EL (cell line): Measurements from ENCODE around the gene KIR2DL1.
A peak's percentile ranks its signal among the peaks of the same experiment; 100 is the strongest.
"Not testable (repeated sequence)": the region's sequence is repeated elsewhere in the genome, so short reads cannot be mapped to it uniquely, and the experiment has no call there.

Source experiments
- DNase-seq: peaks from one replicate; pipeline ENCODE4 v3.0.0-alpha.2; 2016

Gene KIR2DL1

DNA sequence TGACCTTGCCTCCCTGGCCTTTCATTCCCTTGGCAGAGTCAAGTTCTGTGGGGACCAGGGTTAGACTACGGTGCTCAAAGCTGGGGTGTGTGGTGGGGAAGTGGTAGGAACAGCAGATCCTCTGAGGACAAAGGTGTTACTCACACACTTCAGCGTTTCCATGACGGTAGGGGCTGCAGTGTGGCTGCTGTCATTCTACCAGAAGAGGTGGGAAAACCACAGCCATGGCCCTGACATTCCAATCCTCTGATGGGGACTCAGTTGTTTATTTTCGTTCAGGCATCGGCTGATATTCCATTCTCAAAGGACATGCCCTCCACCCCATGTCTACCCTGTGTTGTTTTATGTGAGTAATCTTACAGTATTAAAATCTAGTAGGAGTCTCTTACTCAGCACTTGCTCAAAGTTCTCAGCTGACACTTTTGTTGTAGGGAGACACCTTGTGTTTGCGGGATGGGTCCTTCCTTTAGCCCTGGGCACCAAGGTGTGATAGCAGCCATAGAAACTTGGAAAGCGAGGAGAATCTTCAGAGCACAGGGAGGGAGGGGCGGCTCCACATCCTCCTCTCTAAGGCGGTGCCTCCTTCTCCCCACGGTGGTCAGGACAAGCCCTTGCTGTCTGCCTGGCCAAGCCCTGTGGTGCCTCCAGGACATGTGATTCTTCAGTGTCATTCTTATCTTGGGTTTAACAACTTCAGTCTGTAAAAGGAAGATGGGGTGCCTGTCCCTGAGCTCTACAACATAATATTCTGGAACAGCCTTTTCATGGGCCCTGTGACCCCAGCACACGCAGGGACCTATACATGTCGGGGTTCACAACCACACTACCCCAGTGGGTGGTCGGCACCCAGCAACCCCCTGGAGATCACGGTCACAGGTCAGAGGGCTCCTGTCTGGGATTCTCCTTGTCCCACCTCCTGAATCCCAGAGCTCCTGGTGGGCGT lies 1.7 kb downstream of the KIR2DL1 start:
- DNase-seq: peak; percentile 6

DNA sequence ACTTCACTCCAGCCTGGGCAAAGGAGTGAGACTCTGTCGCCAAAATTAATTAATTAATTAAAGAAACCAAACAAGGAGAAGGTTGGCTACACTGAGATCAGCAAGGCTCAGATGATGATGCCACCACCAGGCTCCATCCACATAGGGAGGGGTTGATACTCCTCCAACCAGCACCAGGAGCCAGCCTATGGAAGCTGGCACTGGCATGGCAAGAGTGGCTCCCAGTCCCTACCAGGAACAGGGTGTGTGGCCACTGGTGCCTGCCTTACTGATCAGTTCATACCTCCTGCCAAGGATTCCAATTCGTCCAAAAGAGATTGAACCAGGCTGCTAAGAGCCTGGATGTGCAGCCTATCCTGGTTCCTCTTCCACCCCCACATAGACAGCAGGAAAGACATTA lies 3.1 kb downstream of the KIR2DL1 start:
- DNase-seq: not testable (repeated sequence)

DNA sequence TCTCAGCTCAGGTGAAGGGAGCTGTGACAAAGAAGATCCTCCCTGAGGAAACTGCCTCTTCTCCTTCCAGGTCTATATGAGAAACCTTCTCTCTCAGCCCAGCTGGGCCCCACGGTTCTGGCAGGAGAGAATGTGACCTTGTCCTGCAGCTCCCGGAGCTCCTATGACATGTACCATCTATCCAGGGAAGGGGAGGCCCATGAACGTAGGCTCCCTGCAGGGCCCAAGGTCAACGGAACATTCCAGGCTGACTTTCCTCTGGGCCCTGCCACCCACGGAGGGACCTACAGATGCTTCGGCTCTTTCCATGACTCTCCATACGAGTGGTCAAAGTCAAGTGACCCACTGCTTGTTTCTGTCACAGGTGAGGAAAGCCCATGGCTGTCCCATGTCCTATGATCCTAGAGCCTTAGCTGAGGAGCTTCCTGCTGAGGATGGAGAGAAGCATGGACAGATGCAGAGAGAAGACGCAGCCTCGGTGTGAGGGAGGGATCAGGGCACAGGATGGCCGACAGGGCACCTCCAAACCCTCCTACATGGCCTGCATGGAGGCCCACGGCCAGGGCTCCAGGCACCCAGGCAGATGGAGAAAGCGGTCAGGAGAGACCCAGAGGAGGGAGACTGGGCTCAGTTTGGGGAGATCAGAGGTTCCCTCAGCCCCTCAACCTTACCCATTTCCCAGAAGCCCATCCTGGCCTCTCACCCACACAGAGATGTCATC lies 5.7 kb downstream of the KIR2DL1 start:
- not testable (repeated sequence) for DNase-seq

DNA sequence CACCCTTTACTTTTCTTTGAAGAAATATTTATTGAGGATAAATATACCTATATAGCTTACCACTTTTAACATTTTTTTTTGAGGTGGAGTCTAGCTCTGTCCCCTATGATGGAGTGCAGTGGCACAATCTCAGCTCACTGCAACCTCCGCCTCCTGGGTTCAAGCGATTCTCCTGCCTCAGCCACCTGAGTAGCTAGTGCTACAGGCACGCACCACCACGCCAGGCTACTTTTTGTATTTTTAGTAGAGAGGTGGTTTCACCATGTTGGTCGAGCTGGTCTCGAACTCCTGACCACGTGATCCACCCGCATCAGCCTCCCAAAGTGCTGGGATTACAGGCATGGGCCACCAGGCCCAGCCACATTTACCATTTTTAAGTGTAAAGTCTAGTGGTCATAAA lies 6.2 kb downstream of the KIR2DL1 start:
- not testable (repeated sequence) for DNase-seq

DNA sequence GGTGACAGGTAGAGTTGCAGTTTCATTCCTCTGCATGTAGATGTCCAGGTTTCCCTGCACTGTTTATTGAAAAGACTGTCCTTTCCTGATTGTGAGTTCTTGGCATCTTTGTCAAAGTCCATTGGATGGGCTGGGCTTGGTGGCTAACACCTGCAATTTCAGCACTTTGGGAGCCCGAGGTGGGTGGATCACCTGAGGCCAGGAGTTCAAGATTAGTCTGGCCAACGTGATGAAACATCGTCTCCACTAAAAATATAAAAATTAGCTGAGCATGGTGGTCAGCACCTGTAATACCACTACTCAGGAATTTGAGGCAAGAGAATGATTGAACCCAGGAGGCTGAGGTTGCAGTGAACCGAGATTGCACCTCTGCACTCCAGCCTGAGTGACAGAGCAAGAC lies 8.3 kb downstream of the KIR2DL1 start:
- DNase-seq: not testable (repeated sequence)

DNA sequence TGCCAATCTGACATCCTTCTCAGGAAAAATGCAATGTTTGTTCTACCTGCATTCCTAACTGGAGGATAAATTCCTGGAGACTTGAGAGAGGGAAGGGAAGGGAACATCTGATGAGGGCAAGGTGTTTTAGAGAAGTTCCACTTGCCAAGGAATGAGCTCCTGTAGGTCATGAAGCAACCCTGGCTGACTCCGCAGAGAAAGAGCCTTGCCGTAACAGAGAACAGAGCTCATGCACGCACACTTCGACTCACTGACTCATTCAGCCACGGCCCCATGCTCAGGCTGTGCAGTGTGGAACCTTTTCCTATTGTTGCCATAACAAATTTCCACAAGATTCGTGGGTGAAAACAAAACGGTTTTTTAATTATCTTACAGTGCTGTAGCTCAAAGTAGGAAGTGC lies 9.3 kb downstream of the KIR2DL1 start:
- not testable (repeated sequence) for DNase-seq

DNA sequence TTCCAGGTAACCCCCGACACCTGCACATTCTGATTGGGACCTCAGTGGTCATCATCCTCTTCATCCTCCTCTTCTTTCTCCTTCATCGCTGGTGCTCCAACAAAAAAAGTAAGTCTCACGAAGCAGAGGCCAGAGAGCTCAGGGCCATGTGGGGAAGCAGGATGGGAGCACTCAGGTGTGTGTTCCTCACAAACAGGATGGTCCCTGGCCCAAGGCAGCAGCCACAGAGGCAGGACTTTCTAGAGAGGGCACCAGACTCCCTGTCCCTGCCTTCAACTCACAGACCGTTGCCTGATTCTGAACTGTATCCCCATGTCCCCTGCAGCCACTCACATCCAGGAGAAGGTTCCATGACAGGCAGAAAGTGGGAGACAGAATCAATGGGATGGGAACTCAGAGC lies 13.3 kb downstream of the KIR2DL1 start:
- not testable (repeated sequence) for DNase-seq

DNA sequence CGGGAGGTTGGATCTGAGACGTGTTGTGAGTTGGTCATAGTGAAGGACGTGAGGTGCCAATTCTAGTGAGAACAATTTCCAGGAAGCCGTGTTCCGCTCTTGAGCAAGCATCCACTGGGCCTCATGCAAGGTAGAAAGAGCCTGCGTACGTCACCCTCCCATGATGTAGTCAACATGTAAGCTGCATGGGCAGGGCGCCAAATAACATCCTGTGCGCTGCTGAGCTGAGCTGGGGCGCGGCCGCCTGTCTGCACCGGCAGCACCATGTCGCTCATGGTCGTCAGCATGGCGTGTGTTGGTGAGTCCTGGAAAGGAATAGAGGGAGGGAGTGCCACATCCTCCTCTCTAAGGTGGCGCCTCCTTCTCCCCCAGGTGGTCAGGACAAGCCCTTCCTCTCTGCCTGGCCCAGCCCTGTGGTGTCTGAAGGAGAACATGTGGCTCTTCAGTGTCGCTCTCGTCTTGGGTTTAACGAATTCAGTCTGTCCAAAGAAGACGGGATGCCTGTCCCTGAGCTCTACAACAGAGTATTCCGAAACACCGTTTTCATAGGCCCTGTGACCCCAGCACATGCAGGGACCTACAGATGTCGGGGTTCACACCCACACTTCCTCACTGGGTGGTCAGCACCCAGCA lies 16.6 kb downstream of the KIR2DL1 start:
- not testable (repeated sequence) for DNase-seq

DNA sequence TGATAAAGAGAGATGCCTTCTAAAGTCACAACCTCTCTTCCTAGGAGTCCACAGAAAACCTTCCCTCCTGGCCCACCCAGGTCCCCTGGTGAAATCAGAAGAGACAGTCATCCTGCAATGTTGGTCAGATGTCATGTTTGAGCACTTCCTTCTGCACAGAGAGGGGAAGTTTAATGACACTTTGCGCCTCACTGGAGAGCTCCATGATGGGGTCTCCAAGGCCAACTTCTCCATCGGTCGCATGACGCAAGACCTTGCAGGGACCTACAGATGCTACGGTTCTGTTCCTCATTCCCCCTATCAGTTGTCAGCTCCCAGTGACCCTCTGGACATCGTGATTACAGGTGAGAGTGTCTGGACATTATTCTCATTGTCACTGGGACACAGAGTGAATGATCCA lies 18.6 kb downstream of the KIR2DL1 start:
- DNase-seq: not testable (repeated sequence)

DNA sequence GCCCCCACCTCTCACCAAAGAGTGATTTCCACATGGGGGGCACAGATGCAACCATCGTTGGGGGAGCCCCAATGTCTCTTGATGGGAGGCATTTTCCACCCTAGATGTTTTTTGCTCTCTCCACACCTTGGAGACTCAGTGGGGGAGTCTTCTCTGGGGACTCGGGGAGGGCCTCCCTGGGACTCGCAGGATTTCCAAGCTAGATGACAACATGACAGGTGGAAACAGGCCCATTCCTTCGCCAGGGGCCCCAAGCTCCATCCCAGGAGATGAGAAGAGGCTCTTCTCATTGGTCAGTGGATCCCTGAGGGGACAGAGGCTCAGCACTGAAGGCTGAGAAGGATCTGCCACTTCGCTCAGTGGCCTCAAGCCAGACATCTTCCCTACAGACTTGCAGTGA lies 21.1 kb downstream of the KIR2DL1 start:
- no peak for DNase-seq

DNA sequence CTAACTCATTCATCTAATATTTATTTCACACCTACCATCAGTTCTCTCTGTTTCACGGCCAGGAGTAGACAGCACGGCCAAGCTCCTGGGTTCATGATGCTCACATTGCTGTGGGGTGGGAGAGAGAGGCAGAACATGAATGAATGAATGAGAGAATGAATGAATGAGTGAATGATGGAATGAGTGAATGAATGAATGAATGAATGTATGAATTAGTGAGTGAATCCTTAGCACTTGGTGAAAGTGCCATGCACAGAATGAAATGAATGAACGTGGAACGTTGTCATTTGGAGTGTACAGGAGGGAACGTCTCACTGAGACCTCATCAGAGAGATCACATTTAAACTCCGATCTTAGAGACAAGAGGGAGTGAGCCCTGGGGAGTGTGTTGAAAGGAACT lies 21.9 kb downstream of the KIR2DL1 start:
- no peak for DNase-seq

DNA sequence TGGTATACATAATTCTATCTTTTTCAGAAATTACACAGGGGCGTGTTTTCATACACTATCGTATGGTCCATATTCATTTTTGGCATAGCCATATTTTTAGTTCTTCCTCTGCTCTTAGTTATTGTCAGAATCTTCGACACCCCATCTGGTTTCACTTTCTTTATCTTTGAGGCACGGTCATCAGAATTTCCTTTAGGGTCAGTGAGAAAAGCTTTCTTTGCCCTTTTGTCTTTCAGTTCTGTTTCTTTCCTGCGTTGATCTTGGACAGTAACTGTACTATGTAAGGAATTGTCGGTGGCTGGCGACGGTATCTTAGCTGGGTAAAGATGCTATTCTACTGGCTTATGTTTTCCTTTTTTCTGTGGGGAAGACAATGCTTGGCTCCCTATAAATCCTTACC lies 23.2 kb downstream of the KIR2DL1 start:
- DNase-seq: no peak

DNA sequence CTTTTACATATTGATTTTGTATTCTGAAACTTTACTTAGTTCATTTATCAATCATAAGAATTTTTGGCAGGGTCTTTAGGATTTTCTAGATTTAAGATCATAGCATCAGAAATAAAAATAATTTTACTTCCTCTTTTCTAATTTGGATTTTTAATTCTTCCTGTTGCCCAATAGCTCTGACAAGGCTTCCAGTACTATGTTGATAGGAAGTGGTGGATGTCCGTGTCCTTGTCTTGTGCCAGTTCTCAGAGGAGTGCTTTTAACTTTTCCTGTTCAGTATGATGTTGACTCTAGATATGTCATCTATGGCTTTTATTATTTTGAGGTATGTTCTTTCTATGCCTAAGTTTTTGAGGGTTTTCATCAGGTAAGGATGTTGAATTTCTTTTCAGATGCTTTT lies 26.2 kb downstream of the KIR2DL1 start:
- no peak for DNase-seq

DNA sequence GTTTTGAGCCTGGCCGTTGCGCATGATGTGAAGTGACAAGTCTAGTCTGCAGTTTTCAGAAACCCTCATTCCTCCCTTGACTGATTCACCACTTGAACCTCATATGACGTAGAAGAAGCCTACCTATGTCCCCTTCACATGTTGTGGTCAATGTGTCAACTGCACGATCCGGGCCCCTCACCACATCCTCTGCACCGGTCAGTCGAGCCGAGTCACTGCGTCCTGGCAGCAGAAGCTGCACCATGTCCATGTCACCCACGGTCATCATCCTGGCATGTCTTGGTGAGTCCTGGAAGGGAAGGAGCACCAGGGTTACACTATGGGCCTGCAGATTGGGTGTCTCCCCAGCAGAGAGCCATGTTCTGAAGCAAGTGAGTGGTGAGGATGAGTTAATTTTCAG lies 33.8 kb downstream of the KIR2DL1 start, which contains the start of gene KIR2DL4:
TSS of gene KIR2DL4 (plus strand) at position 201 of the 400 bp plus-strand sequence. CDS start at position 243, 42 bp downstream.
- no peak for DNase-seq

DNA sequence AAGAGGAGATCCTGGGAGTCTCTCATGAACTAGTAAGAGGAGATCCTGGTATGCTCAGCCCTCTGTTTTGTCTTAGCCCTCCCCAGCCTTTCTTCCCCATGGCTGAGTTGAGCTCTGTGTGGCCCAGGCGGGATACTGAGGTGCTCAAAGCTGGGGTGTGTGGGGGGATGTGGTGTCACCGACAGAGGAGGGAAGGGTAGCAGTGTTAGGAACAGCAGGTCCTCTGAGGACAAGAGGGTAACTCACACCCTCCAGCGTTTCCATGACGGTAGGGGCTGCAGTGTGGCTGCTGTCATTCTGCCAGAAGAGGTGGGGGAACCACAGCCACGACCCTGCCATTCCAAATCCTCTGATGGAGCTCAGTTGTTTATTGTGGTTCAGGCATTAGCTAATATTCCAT lies 34.5 kb downstream of the KIR2DL1 start:
- no peak for DNase-seq

DNA sequence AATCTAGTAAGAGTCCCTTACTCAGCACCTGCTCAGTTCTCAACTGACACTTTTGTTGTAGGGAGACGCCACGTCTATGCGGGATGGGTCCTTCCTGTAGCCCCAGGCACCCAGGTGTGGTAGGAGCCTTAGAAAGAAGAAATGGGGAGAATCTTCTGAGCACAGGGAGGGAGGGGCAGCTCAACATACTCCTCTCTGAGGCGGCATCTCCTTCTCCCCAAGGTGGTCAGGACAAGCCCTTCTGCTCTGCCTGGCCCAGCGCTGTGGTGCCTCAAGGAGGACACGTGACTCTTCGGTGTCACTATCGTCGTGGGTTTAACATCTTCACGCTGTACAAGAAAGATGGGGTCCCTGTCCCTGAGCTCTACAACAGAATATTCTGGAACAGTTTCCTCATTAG lies 35.0 kb downstream of the KIR2DL1 start:
- DNase-seq: no peak

DNA sequence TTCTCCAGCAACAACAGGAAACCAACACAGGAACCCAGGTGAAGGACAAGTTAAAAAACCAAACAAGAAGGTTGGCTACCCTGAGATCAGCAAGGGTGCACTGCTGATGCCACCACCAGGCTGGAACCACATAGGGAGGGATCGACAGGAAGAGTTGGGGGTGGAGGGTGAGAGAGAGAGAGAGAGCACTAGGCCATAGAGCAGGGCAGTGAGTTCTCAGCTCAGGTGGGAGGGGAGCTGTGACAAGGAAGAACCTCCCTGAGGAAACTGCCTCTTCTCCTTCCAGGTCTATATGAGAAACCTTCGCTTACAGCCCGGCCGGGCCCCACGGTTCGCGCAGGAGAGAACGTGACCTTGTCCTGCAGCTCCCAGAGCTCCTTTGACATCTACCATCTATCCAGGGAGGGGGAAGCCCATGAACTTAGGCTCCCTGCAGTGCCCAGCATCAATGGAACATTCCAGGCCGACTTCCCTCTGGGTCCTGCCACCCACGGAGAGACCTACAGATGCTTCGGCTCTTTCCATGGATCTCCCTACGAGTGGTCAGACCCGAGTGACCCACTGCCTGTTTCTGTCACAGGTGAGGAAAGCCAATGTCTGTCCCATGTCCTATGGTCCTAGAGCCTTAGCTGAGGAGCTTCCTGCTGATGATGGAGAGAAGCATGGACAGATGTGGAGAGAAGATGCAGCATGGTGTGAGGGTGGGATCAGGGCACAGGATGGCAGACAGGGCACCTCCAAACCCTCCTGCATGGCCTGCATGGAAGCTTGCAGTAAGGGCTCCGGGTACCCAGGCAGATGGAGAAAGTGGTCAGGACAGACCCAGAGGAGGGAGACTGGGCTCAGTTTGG lies 36.3 kb downstream of the KIR2DL1 start:
- DNase-seq: no peak

DNA sequence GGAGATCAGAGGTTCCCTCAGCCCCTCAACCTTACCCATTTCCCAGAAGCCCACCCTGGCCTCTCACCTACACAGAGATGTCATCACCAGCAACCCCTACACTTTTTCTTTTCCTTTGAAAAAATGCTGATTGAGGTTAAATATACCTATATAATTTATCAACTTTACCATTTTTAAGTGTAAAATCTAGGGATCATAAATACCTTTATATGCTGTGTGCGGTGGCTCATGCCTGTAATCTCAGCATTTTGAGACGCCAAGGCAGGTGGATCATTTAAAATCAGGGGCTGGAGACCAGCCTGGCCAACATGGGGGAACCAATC lies 36.9 kb downstream of the KIR2DL1 start:
- DNase-seq: no peak

DNA sequence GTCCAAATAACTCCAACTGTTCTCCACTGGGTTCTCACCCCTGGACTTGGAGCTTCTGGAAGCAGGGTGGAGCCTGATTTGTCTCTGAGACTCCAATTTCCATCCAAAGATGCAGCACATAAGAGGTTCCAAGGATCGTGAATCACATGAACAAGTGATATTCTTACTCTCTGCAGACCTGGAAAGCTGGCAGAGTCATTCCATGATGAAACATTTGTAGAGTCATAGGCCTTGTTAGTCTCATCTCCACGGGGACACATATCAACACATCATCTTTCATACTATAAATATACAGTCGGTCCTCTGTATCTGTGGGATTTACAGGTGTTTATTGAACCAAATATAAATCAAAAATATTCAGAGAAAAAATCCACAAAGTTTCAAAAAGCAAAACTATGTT lies 45.0 kb downstream of the KIR2DL1 start:
- not testable (repeated sequence) for DNase-seq

DNA sequence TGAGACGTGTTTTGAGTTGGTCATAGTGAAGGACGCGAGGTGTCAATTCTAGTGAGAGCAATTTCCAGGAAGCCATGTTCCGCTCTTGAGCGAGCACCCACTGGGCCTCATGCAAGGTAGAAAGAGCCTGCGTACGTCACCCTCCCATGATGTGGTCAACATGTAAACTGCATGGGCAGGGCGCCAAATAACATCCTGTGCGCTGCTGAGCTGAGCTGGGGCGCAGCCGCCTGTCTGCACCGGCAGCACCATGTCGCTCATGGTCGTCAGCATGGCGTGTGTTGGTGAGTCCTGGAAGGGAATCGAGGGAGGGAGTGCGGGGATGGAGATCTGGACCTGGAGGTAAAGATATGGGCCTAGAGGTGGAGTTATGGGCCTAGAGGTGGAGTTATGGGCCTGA lies 46.7 kb downstream of the KIR2DL1 start, which contains the start of gene KIR3DL1:
TSS of gene KIR3DL1 (plus strand) at position 218 of the 400 bp plus-strand sequence.
- not testable (repeated sequence) for DNase-seq

DNA sequence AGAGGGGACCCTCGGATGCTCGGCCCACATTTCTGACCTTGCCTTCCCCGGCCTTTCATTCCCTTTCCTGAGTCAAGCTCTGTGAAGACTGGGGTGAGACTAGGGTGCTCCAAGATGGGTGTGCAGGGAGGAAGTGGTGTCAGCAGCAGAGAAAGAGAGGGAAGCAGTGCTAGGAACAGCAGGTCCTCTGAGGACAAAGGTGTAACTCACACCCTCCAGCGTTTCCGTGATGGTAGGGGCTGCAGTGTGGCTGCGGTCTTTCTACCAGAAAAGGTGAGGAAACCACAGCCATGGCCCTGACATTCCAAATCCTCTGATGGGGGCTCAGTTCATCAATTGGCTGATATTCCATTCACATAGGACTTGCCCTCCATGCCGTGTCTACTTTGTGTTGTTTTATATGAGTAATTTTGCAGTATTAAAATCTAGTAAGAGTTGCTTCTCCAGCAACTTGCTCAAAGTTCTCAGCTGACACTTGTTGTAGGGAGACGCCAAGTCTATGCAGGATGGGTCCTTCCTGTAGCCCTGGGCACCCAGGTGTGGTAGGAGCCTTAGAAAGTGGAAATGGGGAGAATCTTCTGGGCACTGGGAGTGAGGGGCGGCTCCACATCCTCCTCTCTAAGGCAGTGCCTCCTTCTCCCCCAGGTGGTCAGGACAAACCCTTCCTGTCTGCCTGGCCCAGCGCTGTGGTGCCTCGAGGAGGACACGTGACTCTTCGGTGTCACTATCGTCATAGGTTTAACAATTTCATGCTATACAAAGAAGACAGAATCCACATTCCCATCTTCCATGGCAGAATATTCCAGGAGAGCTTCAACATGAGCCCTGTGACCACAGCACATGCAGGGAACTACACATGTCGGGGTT lies 48.3 kb downstream of the KIR2DL1 start:
- no peak for DNase-seq
